Activated CD8-positive, alpha-beta memory T cell treated with anti-CD3 and anti-CD28 coated beads for 36 hours (primary cell): ENCODE results near the gene TOE1. TPM values are rescaled to one million over a fixed set of nuclear protein-coding genes. Genes with fewer than 3 reads are reported as not detected.
"Not testable (repeated sequence)": the region's sequence is repeated elsewhere in the genome, so short reads cannot be mapped to it uniquely, and the experiment has no call there.

Experiments used
- CTCF ChIA-PET: fragments of 350-600 bp; sonication (Branson Sonifier 250); formaldehyde crosslinking; loops from one replicate; lab custom pipeline; 2021; ENCODE audit warnings: antibody characterized with exemption; lab: Charles Lee
- POLR2A ChIA-PET: fragments of 350-600 bp; sonication (Branson Sonifier 250); formaldehyde crosslinking; loops from one replicate; lab custom pipeline; 2021; ENCODE audit warnings: antibody characterized with exemption; lab: Charles Lee
- total RNA-seq, 2 experiments: library from RNA; stranded (reverse); gene quantifications; one replicate each; pipeline ENCODE4 v1.2.3, GENCODE V29; 2021

Gene TOE1
- total RNA-seq, 2 experiments from 2014 or later = 51.3 to 52.0 TPM

DNA sequence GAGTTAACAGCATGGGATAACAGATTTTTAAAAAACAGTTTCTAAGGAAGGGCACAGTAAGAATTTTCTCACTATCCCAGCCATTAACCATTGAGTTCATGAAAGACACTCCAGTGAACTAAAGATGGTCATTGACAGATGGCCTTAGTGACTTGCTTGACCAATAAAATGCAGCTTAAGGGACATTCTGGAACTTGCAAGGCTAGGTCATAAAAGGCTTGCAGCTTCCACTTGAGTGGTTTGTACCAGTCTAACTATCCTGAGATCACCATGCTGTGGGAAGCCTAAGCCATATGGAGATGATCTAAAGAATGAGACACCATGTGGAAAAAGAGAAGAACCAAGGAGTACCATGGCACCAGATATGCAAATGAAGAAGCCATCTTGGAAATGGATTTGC is 38.2 kb downstream of the TOE1 start:
- CTCF ChIA-PET = interaction anchor here (1.3 kb wide), 1 partner anchor 19 kb away, joined by 4 read pairs; no protein-coding TSS in a partner anchor
- POLR2A ChIA-PET = interaction anchor here (0.6 kb wide), 1 partner anchor 153 kb away, joined by 5 read pairs; no protein-coding TSS in a partner anchor

DNA sequence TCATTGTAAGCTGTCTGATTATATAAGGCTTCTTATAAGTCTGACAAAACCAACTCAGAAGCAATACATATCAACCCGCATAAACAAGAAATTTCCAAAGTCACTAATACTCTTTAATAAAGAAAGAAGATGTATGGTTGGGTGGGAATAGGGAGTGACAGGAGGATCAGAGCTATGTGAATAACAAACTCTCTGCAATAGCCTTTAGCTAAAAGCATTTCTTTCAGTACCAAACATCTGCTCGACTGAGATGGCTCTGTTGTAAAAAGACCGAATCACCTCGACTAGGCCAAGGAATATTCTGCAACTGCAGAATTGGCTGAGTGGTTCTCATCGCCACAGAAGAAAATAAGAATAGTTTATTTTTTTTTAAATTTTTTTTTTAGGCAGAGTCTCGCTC is 39.6 kb downstream of the TOE1 start:
- CTCF ChIA-PET = no interaction called here
- POLR2A ChIA-PET = no interaction called here

DNA sequence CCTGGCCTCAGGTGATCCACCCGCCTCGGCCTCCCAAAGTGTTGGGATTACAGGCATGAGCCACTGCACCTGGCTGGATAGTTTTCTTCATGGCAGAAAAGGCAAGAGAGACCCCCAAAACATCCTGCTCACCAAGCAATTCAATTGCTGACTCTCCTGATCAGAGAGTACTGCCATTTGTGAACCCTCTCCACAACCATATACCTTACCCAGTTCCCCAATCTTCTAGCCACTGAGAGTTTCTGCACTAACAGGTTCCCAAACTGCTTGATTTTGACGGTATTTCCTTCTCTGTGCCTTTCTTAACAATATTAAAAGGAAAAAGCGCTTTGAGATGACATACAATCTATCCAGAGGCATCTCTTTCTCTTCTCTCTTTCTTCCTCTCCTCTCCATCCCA is 40.2 kb downstream of the TOE1 start:
- POLR2A ChIA-PET = no interaction called here
- CTCF ChIA-PET = interaction anchor here (0.9 kb wide), 1 partner anchor 11 kb away, joined by 3 read pairs; no protein-coding TSS in a partner anchor

DNA sequence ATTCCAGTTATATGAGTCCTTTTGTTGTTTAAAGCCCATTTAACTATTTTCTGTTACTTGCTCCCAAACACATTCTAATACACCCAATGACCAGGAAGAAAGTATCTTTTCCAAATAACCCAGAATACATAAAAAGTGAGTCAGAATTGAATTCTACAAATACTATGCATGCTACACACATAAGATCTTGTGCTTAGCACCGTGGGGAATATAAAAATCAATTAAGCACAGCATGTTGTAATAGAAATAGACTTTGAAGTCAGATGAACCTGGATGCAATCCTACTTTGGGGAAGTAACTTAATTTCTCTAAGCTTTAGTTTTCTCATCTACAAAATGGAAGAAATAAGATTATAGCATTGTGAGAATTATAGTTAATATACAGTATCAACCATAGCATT is 40.8 kb downstream of the TOE1 start:
- CTCF ChIA-PET = interaction anchor here (0.9 kb wide), 1 partner anchor 11 kb away, joined by 3 read pairs; no protein-coding TSS in a partner anchor
- POLR2A ChIA-PET = no interaction called here

DNA sequence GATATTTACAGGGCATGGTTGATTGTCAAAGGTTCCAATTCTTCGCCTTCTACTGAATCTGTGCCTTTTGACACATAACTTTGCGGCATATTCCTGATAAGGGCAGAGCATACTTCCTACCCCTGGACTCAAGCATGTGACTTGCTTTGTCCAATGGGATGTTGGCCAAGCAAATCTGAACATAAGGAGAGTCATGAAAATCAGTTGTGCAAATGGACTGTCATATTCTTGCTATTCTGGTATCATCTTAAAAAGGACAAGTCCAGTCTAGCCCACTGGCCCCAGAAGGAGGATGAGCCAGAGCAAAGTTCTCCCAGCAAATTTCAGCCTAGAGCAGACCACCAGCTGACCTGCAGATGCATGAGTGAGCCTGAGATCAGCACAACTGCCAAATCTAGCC is 41.3 kb downstream of the TOE1 start:
- POLR2A ChIA-PET = no interaction called here
- CTCF ChIA-PET = interaction anchor here (0.7 kb wide), 1 partner anchor 46 kb away, joined by 3 read pairs; no protein-coding TSS in a partner anchor

DNA sequence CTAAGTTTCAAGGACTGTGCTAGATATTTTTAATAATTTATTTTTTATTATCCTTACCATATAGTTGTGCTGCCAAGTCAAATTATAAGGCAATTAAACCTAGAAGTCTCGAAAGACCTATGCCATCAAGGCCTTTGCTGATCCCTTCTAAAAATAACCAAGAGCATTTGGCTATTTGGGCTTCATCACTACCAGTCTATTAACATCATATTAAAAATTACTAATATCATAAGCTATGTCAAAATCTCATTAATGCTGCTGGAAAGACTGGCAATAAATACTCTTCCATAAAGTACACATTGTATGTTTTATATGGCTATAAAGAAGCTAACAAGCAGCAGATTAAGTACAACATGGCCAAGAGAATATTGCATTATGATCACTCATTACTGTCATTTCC is 43.2 kb downstream of the TOE1 start:
- POLR2A ChIA-PET = no interaction called here

DNA sequence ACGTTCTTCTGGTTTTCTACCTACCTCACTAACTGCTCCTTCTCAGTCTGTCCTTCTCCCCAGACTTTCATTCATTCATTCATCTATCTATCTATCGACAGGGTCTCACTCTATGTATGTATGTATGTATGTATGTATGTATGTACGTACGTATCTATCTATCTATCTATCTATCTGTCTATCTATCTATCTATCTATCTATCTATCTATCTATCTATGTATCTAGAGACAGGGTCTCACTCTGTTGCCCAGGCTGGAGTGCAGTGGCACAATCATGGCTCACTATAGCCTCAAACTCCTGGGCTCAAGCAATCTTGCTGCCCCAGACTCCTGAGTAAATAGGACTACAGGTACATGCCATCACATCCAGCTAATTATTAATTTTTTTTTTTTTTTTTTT is 44.2 kb downstream of the TOE1 start:
- POLR2A ChIA-PET, CTCF ChIA-PET: not testable (repeated sequence)

More for the DNA sequence above, 43.2 kb downstream of the TOE1 start:
- CTCF ChIA-PET = no interaction called here

DNA sequence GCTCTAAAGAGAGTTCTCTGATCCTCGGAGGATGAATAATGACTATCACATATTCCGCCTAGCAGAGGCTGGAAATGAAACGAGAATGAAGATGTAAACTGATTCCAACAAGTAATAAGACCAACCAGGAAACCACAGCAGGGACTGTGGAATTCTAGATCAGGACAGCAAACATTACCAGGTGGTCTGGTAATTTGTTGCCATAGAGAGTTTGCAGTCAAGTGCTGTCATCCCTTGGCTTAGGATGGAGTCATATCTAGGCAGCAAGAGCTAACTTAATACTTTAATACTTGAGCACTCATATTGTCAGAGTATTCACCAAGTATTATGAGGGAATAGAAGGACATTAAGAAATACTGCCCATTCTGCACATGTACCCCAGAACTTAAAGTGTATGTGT is 45.3 kb downstream of the TOE1 start:
- ChIA-PET CTCF (no interaction called here), POLR2A (no interaction called here)

DNA sequence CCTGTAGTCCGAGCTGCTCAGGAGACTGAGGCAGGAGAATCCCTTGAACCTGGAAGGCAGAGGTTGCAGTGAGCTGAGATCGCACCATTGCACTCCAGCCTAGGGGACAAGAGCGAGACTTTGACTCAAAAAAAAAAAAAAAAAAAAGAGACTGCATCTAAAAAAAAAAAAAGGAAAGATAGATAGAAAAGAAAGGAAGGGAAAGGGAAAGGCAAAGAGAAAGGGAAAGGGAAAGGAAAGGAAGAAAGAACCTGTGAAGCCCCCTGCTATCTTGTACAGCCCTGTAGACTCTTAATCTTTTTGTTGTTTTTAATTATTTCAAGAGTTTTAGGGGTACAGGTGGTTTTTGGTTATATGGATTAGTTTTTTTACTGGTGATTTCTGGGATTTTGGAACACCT is 46.2 kb downstream of the TOE1 start:
- ChIA-PET CTCF (no interaction called here), POLR2A (no interaction called here)

Other genes with a start within 250 kb of the TOE1 start
- 1 to 10 TPM in 1 of 2 experiments, under 1 TPM in 1; 0.80 to 1.1 TPM for gene ZSWIM5, start 133.6 kb upstream of the TOE1 start, total RNA-seq
- gene HPDL, start 13.3 kb upstream of the TOE1 start, total RNA-seq = 10 to 100 TPM; 52.1 to 55.2 TPM
- gene MUTYH, start 270 bp downstream of the TOE1 start, total RNA-seq = 10 to 100 TPM; 62.9 to 64.5 TPM
- 1 to 10 TPM; 2.5 to 2.9 TPM for gene TESK2, start 151.0 kb downstream of the TOE1 start, total RNA-seq
- gene CCDC163, start 159.9 kb downstream of the TOE1 start, total RNA-seq = 1 to 10 TPM; 5.2 to 5.3 TPM
- gene MMACHC, start 160.1 kb downstream of the TOE1 start, total RNA-seq = 1 to 10 TPM; 8.1 to 8.9 TPM
- 100 to 1,000 TPM; 778 to 788 TPM for gene PRDX1, start 181.7 kb downstream of the TOE1 start, total RNA-seq
- 100 to 1,000 TPM; 188 to 203 TPM for gene AKR1A1, start 210.7 kb downstream of the TOE1 start, total RNA-seq
- gene NASP, start 243.9 kb downstream of the TOE1 start, total RNA-seq = 100 to 1,000 TPM; 245 to 252 TPM